Suprapubic skin (tissue), 4 donors: ENCODE data around the gene ELF1. TPM values are rescaled to one million over a fixed set of nuclear protein-coding genes. Genes with fewer than 3 reads are reported as not detected.
"Not testable (repeated sequence)": the region's sequence is repeated elsewhere in the genome, so short reads cannot be mapped to it uniquely, and the experiment has no call there.

Experiments
- DNase-seq, 2 donors: peaks; one replicate each; pipeline ENCODE4 v3.0.0-alpha.2; 2019; ENCODE audit warnings: low spot score in 2 of 2
- H3K27ac ChIP-seq: fragments of 200-600 bp; sonication (generic); one replicate; pipeline ENCODE4 v1.5.1; 2019
- H3K27me3 ChIP-seq: fragments of 200-600 bp; sonication (generic); one replicate; pipeline ENCODE4 v1.5.1; 2019
- H3K36me3 ChIP-seq: fragments of 200-600 bp; sonication (generic); one replicate; pipeline ENCODE4 v1.5.1; 2019
- H3K4me1 ChIP-seq: fragments of 200-600 bp; sonication (generic); one replicate; pipeline ENCODE4 v1.5.1; 2019
- H3K4me3 ChIP-seq: fragments of 200-600 bp; sonication (generic); one replicate; pipeline ENCODE4 v1.5.1; 2019; ENCODE audit warnings: mild to moderate bottlenecking
- H3K9me3 ChIP-seq: fragments of 200-600 bp; sonication (generic); one replicate; pipeline ENCODE4 v1.5.1; 2019
- EP300 ChIP-seq: sonication (generic); formaldehyde crosslinking; IDR thresholded peaks from one replicate; pipeline ENCODE4 v1.6.1; 2017; ENCODE audit warnings: antibody characterized with exemption
- POLR2A ChIP-seq, 2 donors: fragments of 450-650 bp; IDR thresholded peaks; one replicate each; pipeline ENCODE4 v1.6.1; 2017; ENCODE audit warnings: antibody characterized with exemption in 2 of 2, mild to moderate bottlenecking in 2 of 2, moderate library complexity in 2 of 2
- POLR2AphosphoS5 ChIP-seq, 3 donors: sonication (generic); formaldehyde crosslinking; IDR thresholded peaks; one replicate each; pipeline ENCODE4 v1.6.1; 2017; ENCODE audit warnings: antibody characterized with exemption in 3 of 3
- WGBS: methylation state at CpG from one replicate; pipeline ENCODE4 v1.1.5; 2018; 5-methylcytosine and 5-hydroxymethylcytosine counted together
- total RNA-seq, 4 donors: library from RNA; depleted of rRNA; stranded (reverse); fragments of >200 nt; gene quantifications; one replicate each; pipeline ENCODE4 v1.1.0, GENCODE V29; 2016
- TF ChIP-seq, protein P1 (sequence below), 2 donors: fragments of 200-600 bp in 1 of 2; fragments of 450-650 bp in 1 of 2; sonication (generic) in 1 of 2; IDR thresholded peaks; one replicate each; pipeline ENCODE4 v1.5.1; 2016 to 2019; ENCODE audit warnings: antibody characterized with exemption in 2 of 2, mild to moderate bottlenecking in 1 of 2, moderate library complexity in 1 of 2

ELF1 gene
- total RNA-seq, 4 donors from 2014 or later: 81.7 to 123 (median 111) TPM

DNA sequence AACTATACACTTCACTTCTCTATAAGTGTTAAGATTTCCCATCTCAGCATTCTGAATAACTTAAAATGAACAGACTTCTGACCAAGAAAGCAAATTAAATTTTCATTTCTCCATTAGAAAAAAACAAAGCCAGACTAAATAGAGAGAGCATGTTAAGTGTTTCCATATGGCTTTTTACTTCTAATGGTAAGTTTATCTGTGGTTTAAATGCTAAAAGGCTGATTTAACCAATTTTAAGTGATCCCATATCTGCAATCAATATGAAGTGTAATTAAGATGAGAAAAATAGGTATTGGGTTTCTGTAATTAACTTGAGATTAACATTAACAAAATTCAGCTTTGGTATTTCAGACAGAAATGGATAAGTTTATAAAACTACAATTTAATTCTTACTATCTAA is 107.8 kb downstream of the ELF1 start:
- Histone ChIP-seq H3K9me3 (no peaks in the 10 kb centered on the region), H3K27me3 (no peaks in the 10 kb centered on the region), H3K4me1 (no peaks in the 10 kb centered on the region), H3K36me3 (no peaks in the 10 kb centered on the region), H3K4me3 (no peak overlapping the region), H3K27ac (no peak overlapping the region)
- TF ChIP-seq EP300: no peak
- TF ChIP-seq POLR2A (IDR thresholded peaks at IDR 0.05): no peak
- TF ChIP-seq POLR2AphosphoS5 (IDR thresholded peaks at IDR 0.05): no peak
- TF ChIP-seq, protein P1, sequence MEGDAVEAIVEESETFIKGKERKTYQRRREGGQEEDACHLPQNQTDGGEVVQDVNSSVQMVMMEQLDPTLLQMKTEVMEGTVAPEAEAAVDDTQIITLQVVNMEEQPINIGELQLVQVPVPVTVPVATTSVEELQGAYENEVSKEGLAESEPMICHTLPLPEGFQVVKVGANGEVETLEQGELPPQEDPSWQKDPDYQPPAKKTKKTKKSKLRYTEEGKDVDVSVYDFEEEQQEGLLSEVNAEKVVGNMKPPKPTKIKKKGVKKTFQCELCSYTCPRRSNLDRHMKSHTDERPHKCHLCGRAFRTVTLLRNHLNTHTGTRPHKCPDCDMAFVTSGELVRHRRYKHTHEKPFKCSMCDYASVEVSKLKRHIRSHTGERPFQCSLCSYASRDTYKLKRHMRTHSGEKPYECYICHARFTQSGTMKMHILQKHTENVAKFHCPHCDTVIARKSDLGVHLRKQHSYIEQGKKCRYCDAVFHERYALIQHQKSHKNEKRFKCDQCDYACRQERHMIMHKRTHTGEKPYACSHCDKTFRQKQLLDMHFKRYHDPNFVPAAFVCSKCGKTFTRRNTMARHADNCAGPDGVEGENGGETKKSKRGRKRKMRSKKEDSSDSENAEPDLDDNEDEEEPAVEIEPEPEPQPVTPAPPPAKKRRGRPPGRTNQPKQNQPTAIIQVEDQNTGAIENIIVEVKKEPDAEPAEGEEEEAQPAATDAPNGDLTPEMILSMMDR (IDR thresholded peaks at IDR 0.05): no peak
- DNase-seq: no peak

DNA sequence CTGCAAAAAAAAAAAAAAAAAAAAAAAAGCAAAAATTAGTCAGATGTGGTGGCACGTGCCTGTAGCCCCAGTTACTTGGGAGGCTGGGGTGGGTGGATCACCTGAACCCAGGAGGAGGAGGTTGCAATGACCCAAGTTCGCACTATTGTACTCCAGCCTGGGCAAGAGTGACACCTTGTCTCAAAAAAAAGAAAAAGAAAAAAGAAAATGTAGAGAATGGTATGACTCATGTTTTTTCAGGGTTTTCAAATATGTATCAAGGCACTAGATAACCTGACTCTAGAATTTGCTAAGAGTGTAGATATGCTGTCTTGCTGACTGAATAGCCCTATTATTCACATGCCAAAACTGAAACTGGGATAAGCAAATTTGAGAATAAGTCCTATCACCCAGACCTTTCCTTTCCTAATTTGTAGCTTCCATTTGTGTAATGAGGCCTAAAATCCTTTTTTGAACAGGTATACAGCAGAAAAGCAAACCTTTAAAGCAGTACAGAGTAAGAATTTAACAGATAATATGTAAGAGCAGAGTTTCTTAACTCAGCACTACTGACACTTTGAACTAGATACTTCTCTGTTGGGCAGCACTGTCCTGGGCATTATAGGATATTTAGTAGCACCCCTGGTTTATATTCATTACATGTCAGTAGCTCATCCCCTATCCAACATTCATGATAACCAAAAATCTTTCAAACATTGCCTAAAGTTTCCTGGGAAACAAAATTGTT is 108.6 kb downstream of the ELF1 start:
- Histone ChIP-seq H3K4me3 (no peak overlapping the region), H3K27ac (no peak overlapping the region), H3K9me3 (no peaks in the 10 kb centered on the region), H3K36me3 (no peaks in the 10 kb centered on the region), H3K27me3 (no peaks in the 10 kb centered on the region), H3K4me1 (no peaks in the 10 kb centered on the region)
- no peak for DNase-seq
- WGBS: 95% methylated on average over 2 of the region's 2 CpGs
- TF ChIP-seq EP300 (no peak), POLR2A (IDR thresholded peaks at IDR 0.05) (no peak), POLR2AphosphoS5 (IDR thresholded peaks at IDR 0.05) (no peak)
- TF ChIP-seq, protein P1 (IDR thresholded peaks at IDR 0.05): no peak

DNA sequence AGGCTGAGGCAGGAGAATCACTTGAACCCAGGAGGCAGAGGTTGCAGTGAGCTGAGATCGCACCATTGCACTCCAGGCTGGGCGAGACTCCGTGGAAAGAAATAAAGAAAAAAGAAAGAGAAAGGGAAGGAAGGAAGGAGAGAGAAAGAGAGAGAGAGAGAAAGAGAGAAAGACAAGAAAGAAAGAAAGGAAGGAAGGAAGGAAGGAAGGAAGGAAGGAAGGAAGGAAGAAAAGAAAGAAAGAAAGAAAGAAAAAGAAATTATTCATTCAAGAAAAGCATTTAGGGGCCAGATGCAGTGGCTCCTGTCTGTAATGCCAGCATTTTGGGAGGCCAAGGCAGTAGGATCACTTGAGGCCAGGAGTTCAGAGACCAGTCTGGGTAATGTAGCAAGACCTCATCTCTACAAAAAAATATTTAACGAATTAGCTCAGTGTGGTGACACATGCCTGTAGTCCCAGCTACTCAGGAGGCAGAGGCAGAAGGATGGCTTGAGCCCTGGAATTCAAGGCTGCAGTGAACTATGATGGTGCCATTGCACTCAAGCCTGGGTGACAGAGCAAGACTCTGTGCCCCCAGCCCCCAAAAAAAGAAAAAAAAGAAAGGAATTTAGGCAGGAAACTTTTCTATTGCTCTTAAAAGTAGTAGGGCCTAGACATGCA is 109.4 kb downstream of the ELF1 start:
- WGBS: 94% methylated on average over 4 of the region's 4 CpGs

DNA sequence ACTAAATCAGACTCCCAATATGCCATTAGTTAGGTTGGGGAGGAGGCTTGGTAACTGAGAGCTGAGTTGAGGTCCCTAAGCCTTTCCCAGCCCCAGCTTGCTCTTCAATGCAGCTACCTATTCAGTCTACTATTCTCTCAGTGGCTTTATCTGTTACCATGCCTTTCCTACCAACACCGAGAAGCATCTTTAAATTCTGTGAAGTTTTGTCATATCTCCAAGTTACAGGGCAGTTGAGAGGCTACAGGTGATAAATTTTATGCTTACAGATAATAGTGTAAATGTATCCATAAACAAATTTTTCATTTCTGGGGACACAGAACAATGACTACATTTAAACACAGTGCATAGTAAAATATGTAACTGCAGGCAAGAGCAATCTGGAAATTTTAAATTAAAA is 110.6 kb downstream of the ELF1 start:
- Histone ChIP-seq H3K4me3 (no peak overlapping the region), H3K4me1 (no peaks in the 10 kb centered on the region), H3K27ac (no peak overlapping the region), H3K9me3 (no peaks in the 10 kb centered on the region), H3K36me3 (no peaks in the 10 kb centered on the region), H3K27me3 (no peaks in the 10 kb centered on the region)
- 92% methylated on average over 1 of the region's 1 CpG for WGBS
- no peak for DNase-seq
- TF ChIP-seq, protein P1 (IDR thresholded peaks at IDR 0.05): no peak
- TF ChIP-seq EP300 (no peak), POLR2A (IDR thresholded peaks at IDR 0.05) (no peak), POLR2AphosphoS5 (IDR thresholded peaks at IDR 0.05) (no peak)

More for the DNA sequence above, 109.4 kb downstream of the ELF1 start:
- not testable (repeated sequence) for H3K4me3 ChIP-seq, H3K4me1 ChIP-seq, H3K9me3 ChIP-seq, H3K27me3 ChIP-seq, H3K36me3 ChIP-seq, DNase-seq, H3K27ac ChIP-seq

- not testable (repeated sequence) for H3K4me1 ChIP-seq, H3K4me3 ChIP-seq, DNase-seq, H3K27ac ChIP-seq, H3K9me3 ChIP-seq, H3K36me3 ChIP-seq, H3K27me3 ChIP-seq
- WGBS: 96% methylated on average over 8 of the region's 31 CpGs
Observed at GRCh38 chr13:40901032-40901431, 118.1 kb downstream of the ELF1 start.

DNA sequence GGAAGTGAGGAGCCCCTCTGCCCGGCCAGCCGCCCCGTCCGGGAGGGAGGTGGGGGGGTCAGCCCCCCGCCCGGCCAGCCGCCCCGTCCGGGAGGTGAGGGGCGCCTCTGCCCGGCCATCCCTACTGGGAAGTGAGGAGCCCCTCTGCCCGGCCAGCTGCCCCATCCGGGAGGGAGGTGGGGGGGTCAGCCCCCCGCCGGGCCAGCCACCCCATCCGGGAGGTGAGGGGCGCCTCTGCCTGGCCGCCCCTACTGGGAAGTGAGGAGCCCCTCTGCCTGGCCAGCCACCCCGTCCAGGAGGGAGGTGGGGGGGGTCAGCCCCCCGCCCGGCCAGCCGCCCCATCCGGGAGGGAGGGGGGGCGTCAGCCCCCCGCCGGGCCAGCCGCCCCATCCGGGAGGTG is 118.5 kb downstream of the ELF1 start:
- H3K9me3 ChIP-seq, H3K4me3 ChIP-seq, H3K27ac ChIP-seq, H3K4me1 ChIP-seq, H3K36me3 ChIP-seq, H3K27me3 ChIP-seq, DNase-seq: not testable (repeated sequence)
- WGBS: no CpG with 5 or more reads among the region's 28 CpGs

DNA sequence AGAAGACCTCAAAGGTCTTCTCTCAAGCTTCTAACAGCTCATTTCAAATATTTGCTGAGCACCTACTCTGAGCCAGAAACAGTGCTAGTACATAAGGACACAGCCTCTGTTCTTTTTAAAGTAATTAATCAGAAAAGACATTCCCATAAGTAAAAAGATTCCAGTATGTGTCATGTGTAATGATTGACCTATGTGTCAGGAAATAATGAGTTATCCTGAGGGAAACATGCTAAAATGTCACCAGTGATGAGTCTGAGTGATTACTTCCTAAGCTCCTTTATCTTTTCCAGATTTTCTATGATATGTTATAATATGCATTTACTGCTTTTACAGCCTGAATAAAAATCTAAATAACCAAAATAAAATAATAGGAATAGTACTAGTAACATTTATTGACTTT is 122.1 kb downstream of the ELF1 start:
- no peaks in the 10 kb centered on the region for H3K36me3 ChIP-seq
- H3K27ac ChIP-seq: no peak overlapping the region
- DNase-seq: no peak
- TF ChIP-seq POLR2A (IDR thresholded peaks at IDR 0.05): no peak
- no peak for TF ChIP-seq POLR2AphosphoS5 (IDR thresholded peaks at IDR 0.05)
- no peak for TF ChIP-seq EP300
- TF ChIP-seq, protein P1 (IDR thresholded peaks at IDR 0.05): no peak
- H3K27me3 ChIP-seq: no peaks in the 10 kb centered on the region
- H3K4me3 ChIP-seq: no peak overlapping the region
- no peaks in the 10 kb centered on the region for H3K9me3 ChIP-seq
- no peaks in the 10 kb centered on the region for H3K4me1 ChIP-seq
